B cell (primary cell): ENCODE measurements around the gene PRIMPOL.

Source experiments
- CTCF ChIP-seq: fragments of 200-600 bp; IDR thresholded peaks from one replicate; pipeline ENCODE4 v1.8.0; 2022; ENCODE audit warnings: antibody characterized with exemption, mild to moderate bottlenecking
- EZH2 ChIP-seq: IDR thresholded peaks from 2 replicates; pipeline ENCODE4 v1.6.1; 2012; ENCODE audit warnings: borderline replicate concordance, low read depth, mild to moderate bottlenecking, moderate library complexity, low read length; ENCODE audit not compliant: insufficient read depth, poor library complexity, severe bottlenecking

DNA sequence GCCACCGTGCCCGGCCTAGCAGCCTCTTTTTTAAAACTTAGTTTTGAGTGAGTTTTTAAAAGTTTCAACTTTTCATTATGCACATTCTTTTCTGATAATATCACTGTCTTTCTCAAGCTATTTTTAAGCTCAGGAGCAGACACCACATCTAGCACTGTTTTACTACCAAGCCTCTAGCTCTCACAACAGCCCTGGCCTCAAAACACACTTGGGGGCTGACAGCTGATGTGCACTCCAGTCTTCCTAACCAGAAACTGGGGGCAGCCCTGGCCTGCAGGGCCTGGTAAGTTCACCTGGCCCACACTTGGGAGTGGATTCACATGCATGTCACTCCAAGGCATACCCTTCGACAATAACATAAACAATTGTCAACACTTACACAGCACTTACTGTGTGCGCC is 50.4 kb downstream of the PRIMPOL start:
- TF ChIP-seq EZH2 = no peak
- no peak for TF ChIP-seq CTCF
